ENCODE measurements around the gene ZKSCAN1.
A peak's percentile ranks its signal among the peaks of the same experiment; 100 is the strongest.
"Not testable (repeated sequence)": the region's sequence is repeated elsewhere in the genome, so short reads cannot be mapped to it uniquely, and the experiment has no call there.

ZKSCAN1 gene

DNA sequence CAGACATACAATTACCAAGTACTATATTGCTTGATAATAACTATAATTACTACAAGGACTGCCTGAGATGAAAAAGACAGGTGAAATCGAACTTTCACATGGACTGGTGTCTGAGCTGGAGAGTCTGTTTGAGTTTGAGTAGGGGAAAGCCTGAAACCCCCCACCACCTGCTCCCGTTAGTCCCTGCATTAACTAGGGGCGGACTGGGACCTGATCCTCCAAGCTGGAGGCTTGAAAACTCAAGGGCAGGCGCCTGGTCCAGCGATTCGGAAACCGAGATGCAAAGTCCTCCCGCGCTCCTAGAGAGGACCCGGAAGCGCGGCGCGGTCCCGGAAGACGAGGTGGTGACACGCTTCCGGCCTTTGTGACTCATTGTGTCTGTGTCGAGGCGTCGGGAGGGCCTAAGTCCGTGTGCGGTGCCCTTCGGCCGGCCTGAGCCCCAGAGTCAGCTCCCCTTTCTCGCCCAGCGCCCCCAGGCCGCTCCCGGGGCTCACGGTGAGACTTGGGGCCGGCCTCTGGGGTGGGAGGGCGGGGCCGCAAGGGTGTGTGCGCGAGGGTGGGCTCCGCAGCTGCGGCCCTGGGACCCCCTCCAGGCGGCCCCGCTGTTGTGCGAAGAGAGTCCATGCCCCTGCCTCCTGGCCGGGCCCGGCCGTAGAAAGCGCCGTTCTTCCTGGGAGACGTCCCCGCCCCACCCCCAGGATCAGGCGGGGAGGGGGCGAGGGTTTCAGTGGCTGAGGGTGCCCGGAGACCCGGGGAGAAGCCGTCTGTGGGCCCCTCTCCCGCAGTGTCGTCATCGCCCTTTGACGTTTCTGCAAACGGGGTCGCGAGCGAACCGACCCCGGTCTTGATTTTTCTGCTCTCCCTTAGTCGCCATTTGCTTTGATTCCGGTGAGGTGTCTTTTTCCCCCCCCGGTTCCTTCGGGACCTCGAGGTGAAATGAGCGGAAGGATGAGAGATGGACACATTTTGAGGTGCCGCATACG, at the start of gene ZKSCAN1:
Gene ZKSCAN1, plus strand, starts transcription at position 365 of the 983 bp plus-strand sequence. CDS start 7,911 bp downstream, outside the sequence.
- peak; percentile 91 for DNase-seq

DNA sequence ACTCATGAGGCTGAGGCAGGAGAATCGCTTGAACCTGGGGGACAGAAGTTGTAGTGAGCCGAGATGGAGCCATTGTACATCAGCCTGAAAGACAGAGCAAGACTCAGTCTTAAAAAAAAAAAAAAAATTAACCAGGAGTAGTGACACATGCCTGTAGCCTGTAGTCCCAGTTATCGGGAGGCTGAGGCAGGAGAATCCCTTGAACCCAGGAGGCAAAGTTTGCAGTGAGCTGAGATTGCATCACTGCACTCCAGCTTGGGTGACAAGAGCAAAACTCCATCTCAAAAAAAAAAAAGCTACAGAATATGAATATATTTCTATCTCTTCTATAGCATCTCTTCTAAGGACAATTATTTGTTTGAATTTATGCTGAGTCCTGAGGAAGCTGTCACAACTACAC, 46.1 kb upstream of the ZKSCAN1 start:
- DNase-seq = no peak

DNA sequence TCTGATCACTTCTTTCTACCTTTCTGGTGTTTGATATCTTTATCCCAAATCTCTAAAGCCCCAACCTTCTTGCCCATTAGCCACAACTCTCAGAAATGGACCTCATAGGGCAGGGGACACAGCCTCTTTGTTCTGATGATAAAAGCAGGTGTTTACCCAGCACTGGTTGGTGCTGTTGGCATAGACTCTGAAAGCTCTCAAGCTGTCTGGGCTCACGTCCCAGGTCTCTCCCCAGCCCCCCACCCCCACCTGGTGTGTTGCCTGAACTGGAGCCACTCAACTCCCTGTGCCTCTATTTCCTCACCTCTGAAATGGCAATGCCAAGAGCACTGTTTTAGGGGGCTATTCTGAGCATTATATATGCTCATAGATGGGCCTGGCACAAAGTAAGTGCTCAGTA, 45.6 kb upstream of the ZKSCAN1 start:
- not testable (repeated sequence) for DNase-seq

DNA sequence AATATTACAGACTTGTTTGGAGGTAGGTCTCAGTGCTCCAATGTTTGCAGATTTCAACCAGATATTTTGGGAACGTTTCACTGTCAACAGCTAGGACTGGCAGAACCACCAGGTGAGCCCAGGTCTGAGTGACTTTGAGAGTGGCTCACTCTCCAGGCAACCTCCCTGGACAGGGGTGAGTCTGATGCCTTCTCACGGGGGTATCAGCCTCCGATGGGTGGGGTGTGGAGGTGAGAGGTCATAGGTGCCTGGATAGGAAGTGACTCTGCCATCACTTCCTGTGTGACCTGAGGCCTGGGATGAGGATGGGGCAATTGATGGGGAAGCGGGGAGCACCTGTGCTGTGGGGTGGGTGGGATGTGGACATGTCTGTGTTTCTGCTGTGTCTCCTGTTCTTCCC, 44.2 kb upstream of the ZKSCAN1 start:
- DNase-seq = no peak

DNA sequence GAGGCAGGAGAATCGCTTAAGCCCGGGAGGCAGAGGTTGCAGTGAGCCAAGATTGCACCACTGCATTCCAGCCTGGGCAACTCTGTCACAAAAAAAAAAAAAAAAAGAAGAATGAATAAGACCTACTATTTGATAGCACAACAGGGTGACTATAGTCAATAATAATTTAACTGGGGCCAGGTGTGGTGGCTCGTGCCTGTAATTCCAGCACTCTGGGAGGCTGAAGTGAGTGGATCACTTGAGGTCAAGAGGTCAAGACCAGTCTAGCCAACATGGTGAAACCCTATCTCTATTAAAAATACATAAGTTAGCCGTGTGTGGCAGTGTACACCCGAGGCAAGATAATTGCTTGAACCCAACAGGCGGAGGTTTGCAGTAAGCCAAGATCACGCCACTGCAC, 41.6 kb upstream of the ZKSCAN1 start:
- DNase-seq = not testable (repeated sequence)

DNA sequence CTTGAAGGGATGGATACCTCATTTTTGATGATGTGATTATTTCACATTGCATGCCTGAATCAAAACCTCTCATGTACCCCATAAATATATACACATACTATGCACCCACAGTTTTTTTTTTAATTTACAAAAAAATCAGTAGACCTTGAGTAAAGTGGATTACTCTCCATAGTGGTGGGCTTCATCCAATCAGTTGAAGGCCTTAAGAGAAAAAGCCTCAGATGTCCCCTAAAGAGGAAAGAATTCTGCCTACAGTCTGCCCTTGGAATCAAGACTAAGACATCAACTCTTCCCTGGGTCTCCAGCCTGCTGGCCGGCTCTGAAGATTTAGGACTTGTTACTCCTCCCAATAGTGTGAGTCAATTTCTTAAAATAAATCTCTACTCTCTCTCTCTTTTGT, 40.7 kb upstream of the ZKSCAN1 start:
- no peak for DNase-seq

DNA sequence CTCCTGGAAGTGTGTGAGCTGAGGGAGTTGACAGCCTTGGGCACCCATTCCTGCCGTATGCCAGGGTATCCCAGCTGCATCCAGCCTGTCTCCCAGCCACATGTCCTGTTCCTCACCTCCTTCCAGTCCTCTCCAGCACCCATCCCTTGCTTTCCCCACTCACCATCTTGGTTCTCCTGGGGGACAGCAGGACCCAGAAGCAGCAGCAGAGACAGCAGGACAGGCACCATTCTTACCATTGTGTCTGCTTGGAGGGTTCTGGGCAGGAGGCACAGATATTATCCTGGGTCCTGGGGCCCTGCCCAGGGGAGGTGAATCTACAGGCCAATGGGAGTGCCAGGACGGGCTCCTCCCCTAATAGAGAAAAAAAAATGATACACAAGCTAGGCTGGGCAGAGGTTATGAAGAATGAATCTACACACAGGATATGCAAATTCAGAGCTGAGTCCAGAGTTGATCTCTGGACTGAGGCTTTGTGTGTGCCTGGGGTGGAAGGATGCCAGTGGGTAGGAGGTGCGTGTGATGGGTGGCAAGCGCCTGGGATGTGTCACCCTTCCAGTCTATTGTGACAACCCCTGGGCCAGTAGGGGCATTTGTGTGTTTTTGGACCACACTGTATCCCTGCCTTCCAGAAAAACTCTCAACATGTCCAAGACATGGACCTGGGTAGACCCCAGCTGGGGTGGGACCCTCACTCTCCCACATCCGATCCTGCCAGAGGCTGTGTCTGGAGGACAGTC, 39.4 kb upstream of the ZKSCAN1 start, which contains the start of gene AZGP1:
Gene AZGP1, minus strand, starts transcription at position 250 of the 740 bp plus-strand sequence. Its CDS starts 11 bp downstream, at position 239.
- no peak for DNase-seq

DNA sequence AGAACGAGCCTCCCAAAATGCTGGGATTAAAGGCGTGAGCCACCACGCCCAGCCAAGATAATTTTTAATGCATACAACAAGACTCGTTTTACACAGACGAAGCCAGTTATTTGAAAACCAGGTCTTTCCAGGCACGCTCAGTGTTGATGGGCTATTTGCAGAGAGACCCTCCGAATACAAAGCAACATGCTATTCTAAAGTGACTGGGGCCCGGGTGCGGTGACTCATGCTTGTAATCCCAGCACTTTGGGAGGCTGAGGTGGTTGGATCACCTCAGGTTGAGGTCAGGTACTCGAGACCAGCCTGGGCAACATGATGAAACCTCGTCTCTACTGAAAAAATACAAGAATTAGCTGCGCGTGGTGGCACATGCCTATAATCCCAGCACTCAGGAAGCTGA, 38.8 kb upstream of the ZKSCAN1 start:
- no peak for DNase-seq

DNA sequence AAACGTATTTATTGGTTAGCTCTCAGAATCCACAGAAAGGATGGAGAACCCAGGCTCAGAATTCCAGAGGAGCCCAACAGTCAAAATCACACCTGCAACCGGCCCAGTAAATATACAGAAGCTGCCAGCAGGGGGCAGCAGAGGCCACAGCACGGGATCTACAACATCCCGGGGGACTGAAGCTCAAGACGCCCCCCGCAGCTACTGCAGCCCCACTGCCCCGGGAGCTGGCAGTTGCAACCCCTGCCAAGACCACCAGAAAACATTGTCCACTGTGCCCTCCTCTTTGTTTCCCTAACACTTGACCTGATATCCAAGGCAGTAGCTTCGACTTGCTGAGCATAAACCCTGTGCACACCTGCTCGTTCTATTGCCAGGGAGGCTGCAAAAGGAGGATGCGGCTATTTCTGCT, 35.6 kb upstream of the ZKSCAN1 start:
- DNase-seq = not testable (repeated sequence)

DNA sequence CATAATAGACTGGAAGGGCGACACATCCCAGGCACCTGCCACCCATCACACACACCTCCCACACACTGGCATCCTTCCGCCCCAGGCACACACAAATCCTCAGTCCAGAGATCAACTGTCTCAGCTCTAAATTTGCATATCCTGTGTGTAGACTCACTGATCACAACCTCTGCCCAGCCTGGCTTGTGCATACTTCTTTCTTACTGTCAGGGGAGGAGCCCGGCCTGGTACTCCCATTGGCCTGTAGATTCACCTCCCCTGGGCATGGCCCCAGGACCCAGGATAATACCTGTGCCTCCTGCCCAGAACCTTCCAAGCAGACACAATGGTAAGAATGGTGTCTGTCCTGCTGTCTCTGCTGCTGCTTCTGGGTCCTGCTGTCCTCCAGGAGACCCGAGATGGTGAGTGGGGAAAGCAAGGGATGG, 34.9 kb upstream of the ZKSCAN1 start:
- DNase-seq = not testable (repeated sequence)

DNA sequence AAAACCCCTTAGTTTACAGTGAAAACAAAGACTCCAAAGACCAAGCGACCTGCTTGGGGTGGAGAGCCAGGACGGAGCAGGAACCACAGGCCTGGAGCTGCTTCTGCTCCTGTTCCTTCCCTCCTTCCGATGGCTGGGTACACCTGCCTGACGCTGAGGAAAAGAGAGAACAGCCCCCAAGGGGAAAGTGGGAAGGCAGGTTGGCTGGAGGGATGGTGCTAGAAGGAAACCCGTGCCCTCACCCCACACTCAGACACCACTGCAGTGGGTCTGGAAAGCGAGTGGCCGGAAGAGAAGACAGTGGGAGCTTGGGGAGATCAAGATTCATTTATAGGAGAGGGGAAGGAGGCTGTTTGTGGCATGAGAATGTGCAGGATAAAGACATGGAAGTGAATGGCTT, 34.3 kb upstream of the ZKSCAN1 start:
- DNase-seq = not testable (repeated sequence)

DNA sequence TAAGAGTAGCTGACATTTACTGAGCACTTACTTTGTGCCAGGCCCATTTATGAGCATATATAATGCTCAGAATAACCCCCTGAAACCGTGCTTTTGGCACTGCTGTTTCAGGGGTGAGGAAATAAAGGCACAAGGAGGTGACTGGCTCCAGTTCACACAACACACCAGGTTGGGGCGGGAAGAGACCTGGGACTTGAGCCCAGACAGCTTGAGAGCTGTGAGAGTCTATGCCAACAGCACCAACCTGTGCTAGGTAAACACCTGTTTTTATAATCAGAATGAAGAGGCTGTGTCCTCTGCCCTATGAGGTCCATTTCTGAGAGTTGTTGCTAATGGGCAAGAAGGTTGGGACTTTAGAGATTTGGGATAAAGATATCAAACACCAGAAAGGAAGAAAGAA, 30.8 kb upstream of the ZKSCAN1 start:
- no peak for DNase-seq

DNA sequence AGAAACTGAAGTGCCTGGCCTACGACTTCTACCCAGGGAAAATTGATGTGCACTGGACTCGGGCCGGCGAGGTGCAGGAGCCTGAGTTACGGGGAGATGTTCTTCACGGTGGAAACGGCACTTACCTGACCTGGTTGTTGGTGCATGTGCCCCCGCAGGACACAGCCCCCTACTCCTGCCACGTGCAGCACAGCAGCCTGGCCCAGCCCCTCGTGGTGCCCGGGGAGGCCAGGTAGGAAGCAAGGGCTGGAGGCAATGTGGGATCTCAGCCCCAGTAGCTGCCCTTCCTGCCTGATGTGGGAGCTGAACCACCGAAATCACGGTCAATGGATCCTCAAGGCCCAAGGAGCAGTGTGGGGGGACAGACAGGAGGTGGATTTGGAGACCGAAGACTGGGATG, 28.1 kb upstream of the ZKSCAN1 start:
- DNase-seq = not testable (repeated sequence)

DNA sequence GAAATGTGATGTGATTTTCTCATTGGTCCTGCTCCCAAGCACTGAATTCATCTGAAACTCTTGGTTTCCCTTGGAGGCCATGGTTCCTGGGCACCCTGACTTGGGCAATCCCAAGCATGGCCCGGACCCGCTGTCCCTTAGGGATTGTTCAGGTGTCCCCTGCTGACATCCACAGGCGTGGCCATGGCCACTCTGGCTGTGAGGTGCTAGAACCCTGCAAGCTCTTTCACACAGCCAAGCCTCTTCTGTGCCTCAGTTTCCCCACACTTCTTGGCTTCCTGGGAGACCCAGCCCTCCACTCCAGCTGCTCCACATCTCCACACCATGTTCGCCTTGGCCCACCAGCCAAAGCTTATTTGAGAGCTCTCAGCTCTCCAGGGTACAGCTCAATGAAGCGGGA, 27.6 kb upstream of the ZKSCAN1 start:
- no peak for DNase-seq

DNA sequence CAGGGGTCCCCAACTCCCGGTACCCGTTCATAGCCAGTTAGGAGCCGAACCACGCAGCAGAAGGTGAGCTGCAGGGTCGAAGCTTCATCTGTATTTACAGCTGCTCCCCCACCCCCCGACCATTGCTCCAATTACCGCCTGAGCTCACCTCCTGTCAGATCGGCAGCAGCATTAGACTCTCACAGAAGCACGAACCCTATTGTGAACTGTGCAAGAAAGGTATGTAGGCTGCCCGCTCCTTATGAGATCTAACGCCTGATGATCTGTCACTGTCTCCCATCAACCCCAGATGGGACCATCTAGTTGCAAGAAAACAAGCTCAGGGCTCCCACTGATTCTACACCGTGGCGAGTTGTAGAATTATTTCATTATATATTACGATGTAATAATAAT, 24.9 kb upstream of the ZKSCAN1 start:
- DNase-seq = no peak

DNA sequence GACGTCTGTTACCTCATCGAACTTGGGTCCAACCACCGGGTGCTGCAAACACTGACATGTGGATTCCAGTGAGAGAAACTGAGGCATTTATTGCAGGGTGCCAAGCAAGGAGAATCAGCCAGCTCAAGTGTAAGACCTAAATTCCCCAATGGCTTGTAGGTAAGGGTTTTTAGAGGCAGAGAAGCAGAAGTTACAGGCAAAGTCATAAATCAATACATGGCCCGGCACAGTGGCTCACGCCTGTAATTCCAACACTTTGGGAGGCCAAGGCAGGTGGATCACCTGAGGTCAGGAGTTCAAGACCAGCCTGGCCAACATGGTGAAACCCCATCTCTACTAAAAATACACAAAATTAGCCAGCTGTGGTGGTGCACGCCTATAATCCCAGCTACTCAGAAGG, 23.9 kb upstream of the ZKSCAN1 start:
- DNase-seq = not testable (repeated sequence)

DNA sequence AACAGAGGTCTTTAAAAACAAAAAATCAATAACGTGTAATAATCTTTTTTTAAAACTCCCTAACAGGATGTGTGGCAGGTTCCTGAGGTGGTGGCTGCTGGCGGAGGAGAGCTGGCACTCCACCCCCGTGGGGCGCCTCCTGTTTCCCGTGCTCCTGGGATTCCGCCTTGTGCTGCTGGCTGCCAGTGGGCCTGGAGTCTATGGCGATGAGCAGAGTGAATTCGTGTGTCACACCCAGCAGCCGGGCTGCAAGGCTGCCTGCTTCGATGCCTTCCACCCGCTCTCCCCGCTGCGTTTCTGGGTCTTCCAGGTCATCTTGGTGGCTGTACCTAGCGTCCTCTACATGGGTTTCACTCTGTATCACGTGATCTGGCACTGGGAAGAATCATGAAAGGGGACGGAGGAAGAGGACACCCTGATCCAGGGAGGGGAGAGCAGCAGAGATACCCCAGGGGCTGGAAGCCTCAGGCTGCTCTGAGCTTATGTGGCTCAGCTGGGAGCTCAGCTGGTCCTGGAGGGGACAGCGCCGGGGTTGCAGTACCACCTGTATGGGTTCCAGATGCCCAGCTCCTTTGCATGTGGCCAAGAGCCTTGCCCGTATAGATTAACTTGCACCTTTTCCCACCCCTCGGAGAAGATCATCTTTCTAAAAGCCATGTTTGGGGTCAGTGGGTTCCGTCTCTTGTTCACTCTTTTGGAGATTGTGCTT, 22.9 kb upstream of the ZKSCAN1 start:
- DNase-seq = no peak

DNA sequence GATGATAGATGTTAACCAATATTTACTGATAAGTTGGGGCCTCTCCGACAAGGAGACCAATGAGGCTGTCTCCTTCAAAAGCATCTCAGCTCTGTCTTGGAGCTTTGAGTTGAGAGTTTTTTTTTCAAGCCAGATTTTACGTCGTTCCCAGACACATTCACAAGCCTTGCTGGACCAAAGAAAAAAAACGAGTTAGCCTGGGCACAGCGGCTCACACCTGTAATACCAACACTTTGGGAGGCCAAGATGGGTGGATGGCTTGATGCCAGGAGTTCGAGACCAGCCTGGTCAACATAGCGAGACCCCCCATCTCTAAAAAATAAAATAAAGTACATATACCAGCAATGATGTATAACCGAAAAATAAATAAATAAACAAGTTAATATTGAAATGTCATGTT, 20.6 kb upstream of the ZKSCAN1 start:
- no peak for DNase-seq

DNA sequence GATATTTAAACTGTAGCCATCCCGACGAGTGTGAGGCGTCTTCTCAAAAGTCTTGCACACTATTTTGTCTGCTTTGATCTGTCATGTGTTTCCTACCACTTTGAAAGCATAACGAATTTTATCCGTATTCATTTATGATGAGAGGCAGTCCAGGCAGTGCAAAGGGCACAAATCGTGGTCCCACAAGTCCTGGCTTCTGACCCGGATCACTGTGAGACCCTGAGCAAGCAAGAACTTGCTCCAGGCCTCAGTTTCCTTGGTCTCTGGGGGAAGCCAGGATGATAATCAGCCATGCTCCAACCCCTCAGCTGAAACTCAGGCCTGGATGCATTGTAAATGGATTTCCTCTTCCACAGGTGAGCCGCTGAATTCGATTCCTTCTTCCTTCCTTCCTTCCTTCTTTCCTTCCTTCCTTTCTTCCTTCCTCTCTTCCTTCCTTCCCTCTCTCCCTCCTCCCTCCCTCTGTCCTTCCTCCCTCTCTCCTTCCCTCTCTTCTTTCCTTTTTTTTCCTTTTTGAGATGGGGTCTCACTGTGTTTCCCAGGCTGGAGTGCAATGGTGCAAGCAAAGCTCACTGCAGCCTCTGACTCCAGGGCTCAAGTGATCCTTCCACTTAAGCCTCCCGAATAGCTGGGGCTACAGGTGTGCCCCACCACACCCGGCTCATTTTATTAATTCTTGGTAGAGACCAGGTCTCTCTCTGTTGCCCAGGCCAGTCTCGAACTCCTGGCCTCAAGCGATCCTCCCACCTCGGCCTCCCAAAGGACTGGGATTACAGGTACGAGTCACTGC, 18.4 kb upstream of the ZKSCAN1 start:
- no peak for DNase-seq

DNA sequence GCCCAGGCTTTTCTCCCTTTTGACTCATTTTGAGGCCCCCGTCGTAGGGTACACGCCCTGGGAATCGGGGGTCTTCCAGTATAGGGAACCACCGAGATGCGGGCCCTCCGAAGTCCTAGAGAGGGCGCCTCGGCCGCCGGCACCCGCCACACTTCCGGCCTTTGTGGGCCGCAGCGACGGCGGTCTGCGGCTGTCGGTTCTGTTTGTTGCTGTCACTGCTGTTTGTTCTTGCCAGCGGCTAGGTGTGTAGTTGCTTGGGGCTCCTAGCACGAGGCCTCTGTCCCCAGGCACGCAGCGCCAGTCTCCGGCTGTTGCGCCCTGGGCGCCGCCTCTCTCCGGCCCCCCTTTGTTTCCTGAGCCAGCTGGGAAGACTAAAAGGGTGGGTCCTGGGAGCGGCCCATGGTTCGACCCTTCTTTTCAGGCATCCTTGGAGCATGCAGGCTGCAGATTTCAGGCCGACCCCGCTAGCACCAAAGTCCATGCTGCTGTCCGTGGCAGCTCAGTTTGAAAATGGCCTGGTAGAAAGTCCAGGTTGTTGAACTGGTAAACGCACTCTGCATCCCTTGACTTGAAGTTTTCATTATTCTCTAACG, 17.8 kb upstream of the ZKSCAN1 start:
- peak; percentile 22 for DNase-seq

DNA sequence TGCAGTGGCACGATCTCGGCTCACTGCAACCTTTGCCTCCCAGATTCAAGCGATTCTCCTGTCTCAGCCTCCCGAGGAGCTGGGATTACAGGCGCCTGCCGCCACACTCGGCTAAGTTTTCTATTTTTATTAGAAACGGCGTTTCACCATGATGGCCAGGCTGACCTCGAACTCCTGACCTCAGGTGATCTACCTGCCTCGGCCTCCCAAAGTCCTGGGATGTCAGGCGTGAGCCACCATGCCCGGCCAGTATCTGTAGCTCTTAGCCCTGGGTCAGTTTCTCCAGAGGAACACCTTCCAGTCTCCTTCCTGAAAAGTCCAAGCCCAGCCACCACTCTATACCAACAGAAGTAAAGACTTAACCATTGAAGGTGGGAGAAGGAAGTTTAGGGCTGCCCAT, 15.2 kb upstream of the ZKSCAN1 start:
- DNase-seq = no peak

All from NCI-H774 (cell line).